K562 (cell line): ENCODE data around the gene LHPP. TPM values are rescaled to one million over a fixed set of nuclear protein-coding genes. Genes with fewer than 3 reads are reported as not detected.
A peak's percentile ranks its signal among the peaks of the same experiment; 100 is the strongest.

Experiments used
- ARID1B ChIP-seq: fragments of 450-650 bp; IDR thresholded peaks from 2 replicates; pipeline ENCODE4 v1.6.1; 2016; ENCODE audit warnings: antibody characterized with exemption, mild to moderate bottlenecking, inconsistent platforms
- CBX1 ChIP-seq: sonication (generic); IDR thresholded peaks from 2 replicates; pipeline ENCODE4 v1.6.1; 2016; ENCODE audit warnings: antibody characterized with exemption, low read depth, mild to moderate bottlenecking
- CCNT2 ChIP-seq: IDR thresholded peaks from 2 replicates; pipeline ENCODE4 v1.6.1; 2011; ENCODE audit warnings: borderline replicate concordance, low read depth, mild to moderate bottlenecking, moderate library complexity, mixed read lengths, low read length; ENCODE audit not compliant: insufficient read length; ENCODE audit errors: extremely low read depth
- EGR1 ChIP-seq: fragments of 450-650 bp; conservative IDR thresholded peaks from 2 replicates; pipeline ENCODE4 v1.6.1; 2017; ENCODE audit warnings: mild to moderate bottlenecking
- ESRRA ChIP-seq: fragments of 450-650 bp; IDR thresholded peaks from 2 replicates; pipeline ENCODE4 v1.6.1; 2014; ENCODE audit warnings: low read depth, mild to moderate bottlenecking, moderate library complexity, borderline replicate concordance
- ETV6 ChIP-seq, 3 experiments: fragments of 150-350 bp in 1 of 3; sonication (generic) in 1 of 3; formaldehyde crosslinking in 1 of 3; IDR thresholded peaks; 2 replicates each; pipeline versions ENCODE4 v1.6.1 to v1.8.0; 2014 to 2022; ENCODE audit warnings: borderline replicate concordance in 2 of 3, low read depth in 2 of 3, antibody characterized with exemption in 1 of 3, low read length in 1 of 3, mild to moderate bottlenecking in 1 of 3, missing genetic modification reagents in 1 of 3
- FOSL1 ChIP-seq: fragments of 200-800 bp; sonication (Bioruptor generic); conservative IDR thresholded peaks from 2 replicates; pipeline ENCODE4 v1.6.1; 2016; ENCODE audit warnings: missing genetic modification characterization, missing compliant biosample characterization
- HDAC1 ChIP-seq, 2 experiments: fragments of 450-650 bp; IDR thresholded peaks; 2 replicates each; pipeline ENCODE4 v1.6.1; 2016 to 2017; ENCODE audit warnings: inconsistent platforms in 1 of 2, mild to moderate bottlenecking in 1 of 2, moderate library complexity in 1 of 2
- KLF16 ChIP-seq: IDR thresholded peaks from 2 replicates; pipeline ENCODE4 v1.6.1; 2016; ENCODE audit warnings: antibody characterized with exemption
- MEIS2 ChIP-seq: fragments of 450-650 bp; IDR thresholded peaks from 2 replicates; pipeline ENCODE4 v1.6.1; 2014; ENCODE audit warnings: mild to moderate bottlenecking; ENCODE audit not compliant: partially characterized antibody
- MYC ChIP-seq, 2 experiments: fragments of 250-450 bp in 1 of 2; sonication (Bioruptor Pico) in 1 of 2; IDR thresholded peaks; 2 replicates each; pipeline versions ENCODE4 v1.5.1 to v1.6.1; 2012 to 2021; ENCODE audit warnings: low read depth in 2 of 2, borderline replicate concordance in 1 of 2, improper control_type of control experiment in 1 of 2, low read length in 1 of 2, mild to moderate bottlenecking in 1 of 2, moderate library complexity in 1 of 2
- MYNN ChIP-seq, 2 experiments: sonication (generic); formaldehyde crosslinking in 1 of 2; IDR thresholded peaks; 2 replicates each; pipeline versions ENCODE4 v1.5.0 to v1.6.1; 2016 to 2020; ENCODE audit warnings: antibody characterized with exemption in 1 of 2, missing genetic modification reagents in 1 of 2
- NR2C2 ChIP-seq, 2 experiments: fragments of 200-800 bp in 1 of 2; sonication (Bioruptor generic) in 1 of 2; sonication (generic) in 1 of 2; formaldehyde crosslinking in 1 of 2; IDR thresholded peaks; 2 replicates each; pipeline versions ENCODE4 v1.6.1 to v1.8.0; 2016 to 2022; ENCODE audit warnings: mild to moderate bottlenecking in 1 of 2, missing compliant biosample characterization in 1 of 2, missing genetic modification characterization in 1 of 2, missing genetic modification reagents in 1 of 2
- NRF1 ChIP-seq, 2 experiments: fragments of 450-650 bp; IDR thresholded peaks in 1 of 2; conservative IDR thresholded peaks in 1 of 2; 2 replicates each; pipeline ENCODE4 v1.6.1; 2014; ENCODE audit warnings: mild to moderate bottlenecking in 2 of 2
- RNF2 ChIP-seq: sonication (generic); IDR thresholded peaks from 2 replicates; pipeline ENCODE4 v1.6.1; 2016
- SMARCE1 ChIP-seq: fragments of 450-650 bp; IDR thresholded peaks from 2 replicates; pipeline ENCODE4 v1.7.1; 2016; ENCODE audit warnings: mild to moderate bottlenecking
- SRSF1 ChIP-seq: fragments of 200-400 bp; formaldehyde crosslinking; IDR thresholded peaks from 2 replicates; pipeline ENCODE4 v1.6.1; 2017; ENCODE audit warnings: mild to moderate bottlenecking, low read depth, low read length, moderate library complexity
- TAF1 ChIP-seq: IDR thresholded peaks from 2 replicates; pipeline ENCODE4 v1.6.1; 2011; ENCODE audit warnings: mild to moderate bottlenecking, low read length, moderate library complexity; ENCODE audit not compliant: insufficient read depth, control insufficient read depth, severe bottlenecking; ENCODE audit errors: extremely low read depth
- VEZF1 ChIP-seq: fragments of 200-800 bp; sonication (Bioruptor generic); IDR thresholded peaks from 2 replicates; pipeline ENCODE4 v1.6.1; 2017; ENCODE audit warnings: missing genetic modification characterization, missing compliant biosample characterization
- ZKSCAN1 ChIP-seq: fragments of 150-350 bp; IDR thresholded peaks from 2 replicates; pipeline ENCODE4 v1.6.1; 2016; ENCODE audit warnings: low read depth, low read length
- ZNF133 ChIP-seq: fragments of 250-450 bp; sonication (Bioruptor Pico); IDR thresholded peaks from 2 replicates; pipeline ENCODE4 v1.4.0; 2020; ENCODE audit warnings: mild to moderate bottlenecking
- ZNF175 ChIP-seq: fragments of 200-800 bp; sonication (Bioruptor generic); IDR thresholded peaks from 2 replicates; pipeline ENCODE4 v1.6.1; 2016; ENCODE audit warnings: low read depth, mild to moderate bottlenecking, missing genetic modification characterization, missing compliant biosample characterization
- ZNF589 ChIP-seq: fragments of 200-800 bp; sonication (Bioruptor generic); IDR thresholded peaks from 2 replicates; pipeline ENCODE4 v1.6.1; 2016; ENCODE audit warnings: low read depth, missing genetic modification characterization, missing compliant biosample characterization
- polyA plus RNA-seq, 8 experiments: library from polyadenylated mRNA; depleted of rRNA in 4 of 8; stranded (reverse) in 5 of 8; unstranded in 3 of 8; fragments of >200 nt; fragmentation: Nextera tagmentation in 2 of 8; fragmentation: Illumina TruSeq in 1 of 8; extraction: Ambion mirVana in 2 of 8; extraction: Trizol in 1 of 8; gene quantifications; 2 replicates each; pipeline versions ENCODE4 v1.2.1 to v1.2.3, GENCODE V29; 2011 to 2014; ENCODE audit warnings: inconsistent platforms in 1 of 8, missing spikeins in 1 of 8
- total RNA-seq, 7 experiments: library from RNA; depleted of rRNA in 6 of 7; stranded (reverse); fragments of >200 nt in 6 of 7; fragmentation: Illumina TruSeq in 2 of 7; extraction: Trizol in 2 of 7; gene quantifications; 2 replicates each; pipeline versions ENCODE4 v1.2.1 to v1.2.3, GENCODE V29; 2011 to 2021; ENCODE audit warnings: low replicate concordance in 1 of 7
- TF ChIP-seq, protein P1 (sequence below): fragments of 250-450 bp; sonication (Bioruptor Pico); IDR thresholded peaks from 2 replicates; pipeline ENCODE4 v1.5.1; 2021; ENCODE audit warnings: mild to moderate bottlenecking

The LHPP gene
- total and polyA plus RNA-seq, 9 of the 15 experiments (the other 6 are each of a cell fraction or from before 2014, with no cell fraction given): 0.34 to 7.4 (median 3.0) TPM

DNA sequence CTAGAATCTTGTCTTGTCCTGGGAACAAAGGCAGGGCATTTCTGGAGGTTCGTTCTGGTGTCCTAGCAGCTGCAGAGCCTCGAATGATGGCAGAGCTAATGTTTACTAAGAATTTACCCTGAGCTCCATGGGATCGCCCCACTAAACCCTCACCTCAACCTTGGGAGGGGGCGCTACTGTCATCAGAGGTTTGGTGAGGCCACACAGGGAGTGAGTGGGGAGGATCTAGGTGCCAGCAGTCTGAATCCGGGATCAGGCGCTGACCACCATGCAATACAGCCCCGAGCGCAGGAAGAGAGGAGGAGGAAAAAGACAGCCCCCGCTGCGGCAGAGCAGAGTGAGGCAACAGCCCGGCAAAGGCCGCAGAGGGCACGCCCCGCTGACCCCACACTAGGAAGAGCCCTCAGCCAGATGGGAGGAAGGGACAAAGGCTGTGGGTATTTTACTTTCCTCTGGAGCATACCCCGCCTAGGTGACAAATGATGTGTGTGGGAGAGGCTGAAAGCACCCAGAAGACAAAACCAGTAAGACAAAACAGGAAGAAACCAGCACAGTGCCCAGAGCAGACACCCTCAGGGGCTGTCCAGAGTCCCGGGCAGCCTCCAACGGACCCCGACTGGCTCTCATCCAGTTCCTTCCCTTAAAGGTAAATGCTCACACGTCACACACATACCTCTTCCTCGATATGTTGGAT lies 179.1 kb downstream of the LHPP start (continued):
- TF ChIP-seq VEZF1 (CRISPR knock-in tag): peak; percentile 63
- no peak for TF ChIP-seq ZKSCAN1
- TF ChIP-seq MEIS2: peak; percentile 79
- TF ChIP-seq ZNF175 (CRISPR knock-in tag): peak; percentile 79
- peak; percentile 45; the same call in 1 of the 2 replicates for TF ChIP-seq KLF16
- TF ChIP-seq MYNN (IDR thresholded peaks at IDR 0.05): 0 out of 2 replicates have a peak, but pooled peaks have one; percentile 43
- TF ChIP-seq MYNN (CRISPR knock-in tag; IDR thresholded peaks at IDR 0.05): no peak
- TF ChIP-seq ZNF133 (CRISPR knock-in tag): no peak
- 0 out of 2 replicates have a peak, but pooled peaks have one; percentile 15 for TF ChIP-seq SMARCE1
- TF ChIP-seq ETV6 (IDR thresholded peaks at IDR 0.05; ENCODE audit: borderline replicate concordance in 1 of 2, low read depth in 2 of 2, low read length in 1 of 2): peak in 1 of 2 experiments; percentile 47; a peak in 1 of 4 replicates
- TF ChIP-seq ETV6 (CRISPR knock-in tag; IDR thresholded peaks at IDR 0.05; ENCODE audit: borderline replicate concordance): no peak
- no peak for TF ChIP-seq CCNT2
- TF ChIP-seq ZNF589 (CRISPR knock-in tag): peak; percentile 63; the same call in 1 of the 2 replicates
- TF ChIP-seq ESRRA: peak; percentile 37; the same call in 1 of the 2 replicates
- 0 out of 4 replicates have a peak, but pooled peaks of 1 of the 2 experiments have one; percentile 22 for TF ChIP-seq NRF1 (conservative IDR thresholded peaks at IDR 0.05 in 1 of 2, IDR thresholded peaks at IDR 0.05 in 1 of 2)
- TF ChIP-seq NR2C2 (CRISPR knock-in tag; IDR thresholded peaks at IDR 0.05): no peak
- TF ChIP-seq NR2C2 (tag; IDR thresholded peaks at IDR 0.05): peak; percentile 82; the same call in 1 of the 2 replicates
- TF ChIP-seq MYC (IDR thresholded peaks at IDR 0.05; ENCODE audit: low read depth, low read length): no peak
- no peak for TF ChIP-seq MYC (CRISPR knock-in tag; IDR thresholded peaks at IDR 0.05; ENCODE audit: borderline replicate concordance, low read depth)
- TF ChIP-seq ARID1B: peak; percentile 39
- TF ChIP-seq, protein P1, sequence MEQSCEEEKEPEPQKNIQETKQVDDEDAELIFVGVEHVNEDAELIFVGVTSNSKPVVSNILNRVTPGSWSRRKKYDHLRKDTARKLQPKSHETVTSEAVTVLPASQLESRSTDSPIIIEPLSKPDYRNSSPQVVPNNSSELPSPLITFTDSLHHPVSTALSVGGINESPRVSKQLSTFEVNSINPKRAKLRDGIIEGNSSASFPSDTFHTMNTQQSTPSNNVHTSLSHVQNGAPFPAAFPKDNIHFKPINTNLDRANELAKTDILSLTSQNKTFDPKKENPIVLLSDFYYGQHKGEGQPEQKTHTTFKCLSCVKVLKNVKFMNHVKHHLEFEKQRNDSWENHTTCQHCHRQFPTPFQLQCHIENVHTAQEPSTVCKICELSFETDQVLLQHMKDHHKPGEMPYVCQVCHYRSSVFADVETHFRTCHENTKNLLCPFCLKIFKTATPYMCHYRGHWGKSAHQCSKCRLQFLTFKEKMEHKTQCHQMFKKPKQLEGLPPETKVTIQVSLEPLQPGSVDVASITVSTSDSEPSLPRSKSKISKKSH: no peak
- no peak for TF ChIP-seq CBX1
- TF ChIP-seq TAF1: no peak
- TF ChIP-seq EGR1: peak; percentile 16; the same call in 1 of the 2 replicates
- TF ChIP-seq HDAC1 (IDR thresholded peaks at IDR 0.05): 0 out of 4 replicates have a peak, but pooled peaks of 1 of the 2 experiments have one; percentile 14
- no peak for TF ChIP-seq SRSF1
- peak; percentile 38; the same call in 1 of the 2 replicates for TF ChIP-seq FOSL1
- no peak for TF ChIP-seq RNF2
